Endothelial cell of umbilical vein (primary cell): ENCODE measurements around the gene DPF1. TPM values are rescaled to one million over a fixed set of nuclear protein-coding genes. Genes with fewer than 3 reads are reported as not detected.

Source experiments
- BruUV-seq: library from RNA; stranded (reverse); fragments of 400-500 nt; replicated peaks from 2 replicates; lab custom pipeline; 2021; lab: Mats Ljungman, UMichigan
- CTCF ChIA-PET: fragments of 300-600, 350-600 bp; sonication (Branson Sonifier 250); formaldehyde crosslinking; loops from one replicate; lab custom pipeline; 2021; ENCODE audit warnings: antibody characterized with exemption, inconsistent platforms; lab: Charles Lee
- POLR2A ChIA-PET: fragments of 300-600, 350-600 bp; sonication (Branson Sonifier 250); formaldehyde crosslinking; loops from one replicate; lab custom pipeline; 2021; ENCODE audit warnings: antibody characterized with exemption, inconsistent platforms; lab: Charles Lee
- DNase-seq: peaks from one replicate; pipeline ENCODE4 v3.0.0-alpha.2; 2011; ENCODE audit warnings: low read depth, low spot score
- FAIRE-seq: peaks from 2 replicates; lab custom pipeline; 2011; peaks lifted over from hg19 to GRCh38; lab: Jason Lieb, UNC
- H2AFZ ChIP-seq: 2 replicates; pipeline ENCODE4 v1.6.0; 2012; ENCODE audit warnings: low read depth, low read length, control low read depth, inconsistent platforms
- H3K27ac ChIP-seq: 2 replicates; pipeline ENCODE4 v1.5.1; 2011; ENCODE audit warnings: low read depth, mild to moderate bottlenecking, control low read depth, low read length, moderate library complexity; ENCODE audit not compliant: insufficient read depth
- H3K27me3 ChIP-seq, 2 experiments: 2 replicates each; pipeline versions ENCODE4 v1.6.0 to v1.6.1; 2011; ENCODE audit warnings: low read length in 2 of 2, mixed read lengths in 1 of 2; ENCODE audit not compliant: control insufficient read depth in 2 of 2, insufficient read depth in 2 of 2
- H3K36me3 ChIP-seq, 2 experiments: 2 replicates in 1 of 2; 3 replicates in 1 of 2; pipeline ENCODE4 v1.5.1; 2011; ENCODE audit warnings: low read length in 2 of 2, mild to moderate bottlenecking in 1 of 2, moderate library complexity in 1 of 2; ENCODE audit not compliant: control insufficient read depth in 2 of 2, insufficient read depth in 2 of 2; ENCODE audit errors: extremely low read depth in 1 of 2
- H3K4me1 ChIP-seq: 3 replicates; pipeline ENCODE4 v1.5.1; 2011; ENCODE audit warnings: mild to moderate bottlenecking, low read length; ENCODE audit not compliant: control insufficient read depth, insufficient read depth; ENCODE audit errors: extremely low read depth
- H3K4me2 ChIP-seq: 2 replicates; pipeline ENCODE4 v1.6.1; 2011; ENCODE audit warnings: low read length, control low read depth, mixed read lengths; ENCODE audit not compliant: insufficient read depth
- H3K4me3 ChIP-seq, 3 experiments: fragments of 200-600 bp in 1 of 3; sonication (generic), shearing (Covaris generic) in 1 of 3; replicated peaks in 1 of 3; 2 replicates each; pipeline ENCODE4 v1.5.1; 2011 to 2016; ENCODE audit warnings: control low read depth in 3 of 3, low read length in 3 of 3, mild to moderate bottlenecking in 2 of 3, inconsistent platforms in 1 of 3, low read depth in 1 of 3, moderate library complexity in 1 of 3; ENCODE audit not compliant: insufficient read depth in 1 of 3
- H3K79me2 ChIP-seq: 2 replicates; pipeline ENCODE4 v1.6.0; 2012; ENCODE audit warnings: low read length, inconsistent platforms; ENCODE audit not compliant: control insufficient read depth, insufficient read depth
- H3K9ac ChIP-seq: replicated peaks from 2 replicates; pipeline ENCODE3; 2011; ENCODE audit warnings: low read length, control low read depth; ENCODE audit not compliant: insufficient read depth; ENCODE audit errors: extremely low read depth
- H3K9me1 ChIP-seq: replicated peaks from 3 replicates; pipeline ENCODE4 v1.6.0; 2011; ENCODE audit warnings: mild to moderate bottlenecking, low read length; ENCODE audit not compliant: control insufficient read depth, insufficient read depth; ENCODE audit errors: extremely low read depth
- H3K9me3 ChIP-seq: replicated peaks from 2 replicates; pipeline ENCODE4 v1.5.1; 2012; ENCODE audit warnings: low read length, inconsistent platforms; ENCODE audit not compliant: control insufficient read depth, insufficient read depth
- H4K20me1 ChIP-seq: replicated peaks from 2 replicates; pipeline ENCODE3; 2011; ENCODE audit warnings: mild to moderate bottlenecking, low read length; ENCODE audit not compliant: control insufficient read depth, insufficient read depth; ENCODE audit errors: extremely low read depth
- EZH2 ChIP-seq: IDR thresholded peaks from 2 replicates; pipeline ENCODE4 v1.6.1; 2012; ENCODE audit warnings: borderline replicate concordance, low read depth, mild to moderate bottlenecking, moderate library complexity, low read length, inconsistent platforms; ENCODE audit not compliant: severe bottlenecking
- FOS ChIP-seq: IDR thresholded peaks from 2 replicates; pipeline ENCODE4 v1.6.1; 2011; ENCODE audit warnings: mild to moderate bottlenecking, low read length, moderate library complexity, borderline replicate concordance; ENCODE audit not compliant: insufficient read depth
- GATA2 ChIP-seq: IDR thresholded peaks from 2 replicates; pipeline ENCODE4 v1.7.0; 2011; ENCODE audit warnings: low read depth, mild to moderate bottlenecking, moderate library complexity, mixed read lengths, low read length; ENCODE audit not compliant: insufficient read length, insufficient read depth
- JUN ChIP-seq: IDR thresholded peaks from 2 replicates; pipeline ENCODE4 v1.6.1; 2011; ENCODE audit warnings: borderline replicate concordance, low read depth; ENCODE audit not compliant: insufficient read length, insufficient read depth
- MYC ChIP-seq: IDR thresholded peaks from one replicate; pipeline ENCODE4 v1.6.1; 2011; ENCODE audit warnings: mild to moderate bottlenecking, low read depth, low read length
- POLR2A ChIP-seq: IDR thresholded peaks from 2 replicates; pipeline ENCODE4 v1.6.1; 2012; ENCODE audit warnings: low read depth, mild to moderate bottlenecking, control low read depth, low read length
- POLR2AphosphoS5 ChIP-seq: IDR thresholded peaks from 2 replicates; pipeline ENCODE4 v1.6.1; 2012; ENCODE audit warnings: low read depth, mild to moderate bottlenecking, control low read depth, low read length, moderate library complexity; ENCODE audit not compliant: insufficient read depth
- dilution Hi-C: fragments of 300-500 bp; cut with MboI; formaldehyde crosslinking; loops from one replicate; pipeline ENCODE4 v1.15.0; 2019; ENCODE audit warnings: low sequenced_read_pairs; ENCODE audit not compliant: extremely low pct_ligation_motif_present
- intact Hi-C: fragments of 100-400 bp; cut with micrococcal nuclease; formaldehyde crosslinking; loops from one replicate; pipeline ENCODE4 v1.10.0; 2022
- polyA plus RNA-seq, 4 experiments: library from polyadenylated mRNA; depleted of rRNA in 3 of 4; stranded (reverse) in 3 of 4; unstranded in 1 of 4; fragments of >200 nt; gene quantifications; 2 replicates each; pipeline versions ENCODE4 v1.2.1 to v1.2.3, GENCODE V29; 2011 to 2012; ENCODE audit warnings: missing spikeins in 1 of 4
- total RNA-seq: library from RNA; stranded (reverse); gene quantifications from 2 replicates; pipeline ENCODE4 v1.2.3, GENCODE V29; 2021
- TF ChIP-seq, protein P1 (sequence below), 2 donors: IDR thresholded peaks; 1 replicate in 1 of 2; 2 replicates in 1 of 2; pipeline ENCODE4 v1.5.1; 2011; ENCODE audit warnings: low read length in 2 of 2, mild to moderate bottlenecking in 2 of 2, moderate library complexity in 2 of 2, control low read depth in 1 of 2, inconsistent platforms in 1 of 2, low read depth in 1 of 2; ENCODE audit not compliant: insufficient read depth in 1 of 2; ENCODE audit errors: extremely low read depth in 1 of 2
- TF ChIP-seq, protein P2 (sequence below): IDR thresholded peaks from 2 replicates; pipeline ENCODE4 v1.6.1; 2011; ENCODE audit not compliant: insufficient read depth, insufficient read length

DPF1 gene
- total and polyA plus RNA-seq, 2 donors (not counting 3 experiments of a cell fraction or from before 2014, with no cell fraction given) = 2.0 to 3.9 TPM

DNA sequence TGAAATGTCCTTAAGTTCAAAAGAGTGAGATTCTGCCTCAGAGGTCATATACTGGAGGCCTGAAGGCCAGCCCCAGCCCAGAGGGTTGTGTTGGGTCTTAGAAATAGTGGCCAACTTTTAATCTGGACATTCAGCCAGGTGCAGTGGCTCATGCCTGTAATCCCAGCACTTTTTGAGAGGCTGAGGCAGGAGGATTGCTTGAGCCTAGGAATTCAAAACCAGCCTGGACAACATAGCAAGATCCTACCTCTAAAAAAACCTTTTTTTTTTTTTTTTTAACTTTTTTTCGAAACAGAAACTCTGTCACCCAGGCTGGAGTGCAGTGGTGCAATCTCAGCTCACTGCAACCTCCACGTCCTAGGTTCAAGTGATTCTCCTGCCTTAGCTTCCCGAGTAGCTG lies 15.5 kb downstream of the DPF1 start:
- Histone ChIP-seq H3K9ac (no peak overlapping the region), H4K20me1 (no peaks in the 10 kb centered on the region), H3K27ac (no peak overlapping the region), H3K36me3 (no peaks in the 10 kb centered on the region), H3K4me2 (no peak overlapping the region), H3K4me1 (peaks cover 11% of the 10 kb centered on the region), H3K79me2 (no peaks in the 10 kb centered on the region), H3K27me3 (peaks cover 12 to 23% of the 10 kb centered on the region in 2 experiments), H3K9me3 (no peaks in the 10 kb centered on the region), H3K4me3 (no peak overlapping the region), H2AFZ (no peak overlapping the region), H3K9me1 (no peaks in the 10 kb centered on the region)
- ChIA-PET POLR2A (interaction anchor here (0.6 kb wide), 1 partner anchor 13 kb away, joined by 7 read pairs; no protein-coding TSS in a partner anchor), CTCF (no interaction called here)
- FAIRE-seq = no peak
- DNase-seq = no peak
- BruUV-seq = no TSS peak
- TF ChIP-seq, protein P1, sequence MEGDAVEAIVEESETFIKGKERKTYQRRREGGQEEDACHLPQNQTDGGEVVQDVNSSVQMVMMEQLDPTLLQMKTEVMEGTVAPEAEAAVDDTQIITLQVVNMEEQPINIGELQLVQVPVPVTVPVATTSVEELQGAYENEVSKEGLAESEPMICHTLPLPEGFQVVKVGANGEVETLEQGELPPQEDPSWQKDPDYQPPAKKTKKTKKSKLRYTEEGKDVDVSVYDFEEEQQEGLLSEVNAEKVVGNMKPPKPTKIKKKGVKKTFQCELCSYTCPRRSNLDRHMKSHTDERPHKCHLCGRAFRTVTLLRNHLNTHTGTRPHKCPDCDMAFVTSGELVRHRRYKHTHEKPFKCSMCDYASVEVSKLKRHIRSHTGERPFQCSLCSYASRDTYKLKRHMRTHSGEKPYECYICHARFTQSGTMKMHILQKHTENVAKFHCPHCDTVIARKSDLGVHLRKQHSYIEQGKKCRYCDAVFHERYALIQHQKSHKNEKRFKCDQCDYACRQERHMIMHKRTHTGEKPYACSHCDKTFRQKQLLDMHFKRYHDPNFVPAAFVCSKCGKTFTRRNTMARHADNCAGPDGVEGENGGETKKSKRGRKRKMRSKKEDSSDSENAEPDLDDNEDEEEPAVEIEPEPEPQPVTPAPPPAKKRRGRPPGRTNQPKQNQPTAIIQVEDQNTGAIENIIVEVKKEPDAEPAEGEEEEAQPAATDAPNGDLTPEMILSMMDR (IDR thresholded peaks at IDR 0.05; ENCODE audit: extremely low read depth in 1 of 2, insufficient read depth in 1 of 2, low read depth in 1 of 2, low read length in 2 of 2) = no peak
- TF ChIP-seq, protein P2, sequence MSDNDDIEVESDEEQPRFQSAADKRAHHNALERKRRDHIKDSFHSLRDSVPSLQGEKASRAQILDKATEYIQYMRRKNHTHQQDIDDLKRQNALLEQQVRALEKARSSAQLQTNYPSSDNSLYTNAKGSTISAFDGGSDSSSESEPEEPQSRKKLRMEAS = no peak
- no peak for TF ChIP-seq POLR2AphosphoS5
- no peak for TF ChIP-seq EZH2
- dilution Hi-C loops = no loop called here
- intact Hi-C loops = no loop called here

DNA sequence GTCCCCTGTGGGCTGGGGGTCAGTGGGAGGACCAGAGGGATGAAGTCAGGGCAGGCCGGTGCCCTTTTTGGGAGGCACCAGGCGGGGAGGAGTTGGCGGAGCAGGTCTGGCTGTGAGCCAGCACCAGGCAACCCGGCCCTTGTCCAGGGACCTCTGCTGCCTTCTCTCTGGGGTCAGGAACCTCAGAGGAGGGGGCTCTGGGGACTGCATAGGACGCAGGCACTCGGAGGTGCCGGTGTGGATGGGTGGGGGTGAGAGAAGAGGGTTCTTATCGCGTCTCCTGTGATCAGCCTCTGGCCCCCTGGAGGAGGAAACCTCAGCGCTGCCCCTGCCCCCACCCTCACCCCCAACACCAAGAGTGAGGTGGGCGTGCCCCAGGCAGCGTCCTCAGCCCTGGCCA lies 16.5 kb downstream of the DPF1 start:
- no TSS peak for BruUV-seq
- Histone ChIP-seq H3K27ac (no peak overlapping the region), H4K20me1 (no peaks in the 10 kb centered on the region), H3K4me1 (peaks cover 11% of the 10 kb centered on the region), H3K9me3 (no peaks in the 10 kb centered on the region), H3K36me3 (no peaks in the 10 kb centered on the region), H3K9me1 (no peaks in the 10 kb centered on the region), H3K9ac (no peak overlapping the region), H3K79me2 (no peaks in the 10 kb centered on the region), H3K4me3 (no peak overlapping the region), H2AFZ (no peak overlapping the region), H3K4me2 (no peak overlapping the region), H3K27me3 (peaks cover 12 to 23% of the 10 kb centered on the region in 2 experiments)
- ChIA-PET CTCF (no interaction called here), POLR2A (no interaction called here)
- DNase-seq (no peak), FAIRE-seq (no peak)
- TF ChIP-seq, protein P1 (IDR thresholded peaks at IDR 0.05; ENCODE audit: extremely low read depth in 1 of 2, insufficient read depth in 1 of 2, low read depth in 1 of 2, low read length in 2 of 2) = no peak
- no peak for TF ChIP-seq POLR2AphosphoS5
- no peak for TF ChIP-seq GATA2
- TF ChIP-seq JUN = no peak
- TF ChIP-seq POLR2A = no peak
- no peak for TF ChIP-seq EZH2
- TF ChIP-seq MYC = no peak
- no peak for TF ChIP-seq FOS
- TF ChIP-seq, protein P2 = no peak
- dilution Hi-C loops (no loop called here), intact Hi-C loops (no loop called here)
